DLD1 (cell line): ENCODE data around the gene PCDHGA8.
"Not testable (repeated sequence)": the region's sequence is repeated elsewhere in the genome, so short reads cannot be mapped to it uniquely, and the experiment has no call there.

Experiments
- in situ Hi-C: cut with HindIII; loops from 2 replicates; pipeline ENCODE4 v1.10.0; 2017; ENCODE audit warnings: low sequenced_read_pairs

Gene PCDHGA8

GRCh38 chr5:141399555-141400258 lies 7.3 kb downstream of the PCDHGA8 start:
- in situ Hi-C loops = no loop called here

- in situ Hi-C loops = no loop called here
These were observed 10.3 kb downstream of the PCDHGA8 start, which contains the start of gene PCDHGA9 for GRCh38 chr5:141402553-141403243. Gene PCDHGA9 (plus strand): TSS chr5:141402778. CDS start chr5:141402953, 175 bp downstream.

- in situ Hi-C loops = no loop called here
These were observed 11.0 kb downstream of the PCDHGA8 start for GRCh38 chr5:141403387-141403786.

GRCh38 chr5:141407790-141408505 lies 15.5 kb downstream of the PCDHGA8 start, which contains the start of gene PCDHGB6:
Gene PCDHGB6 (plus strand): TSS chr5:141408021. CDS start chr5:141408203, 182 bp downstream.
- in situ Hi-C loops = not testable (repeated sequence)

GRCh38 chr5:141409598-141410306 lies 17.3 kb downstream of the PCDHGA8 start:
- in situ Hi-C loops = no loop called here

- in situ Hi-C loops = no loop called here
These were observed 19.1 kb downstream of the PCDHGA8 start for GRCh38 chr5:141411575-141411974.

- in situ Hi-C loops = no loop called here
These were observed 20.6 kb downstream of the PCDHGA8 start, which contains the start of gene PCDHGA10 for GRCh38 chr5:141412854-141413539. Gene PCDHGA10 (plus strand): TSS chr5:141412987. CDS start chr5:141413176, 189 bp downstream.

- in situ Hi-C loops = no loop called here
These were observed 21.2 kb downstream of the PCDHGA8 start for GRCh38 chr5:141413540-141414069.

GRCh38 chr5:141414548-141415274 lies 22.3 kb downstream of the PCDHGA8 start:
- in situ Hi-C loops = not testable (repeated sequence)

GRCh38 chr5:141415275-141415618 lies 22.8 kb downstream of the PCDHGA8 start:
- in situ Hi-C loops = not testable (repeated sequence)

- in situ Hi-C loops = not testable (repeated sequence)
These were observed 25.2 kb downstream of the PCDHGA8 start, which contains the start of gene PCDHGB7 for GRCh38 chr5:141417494-141418172. Gene PCDHGB7 (plus strand): TSS chr5:141417677. CDS start chr5:141417860, 183 bp downstream.

GRCh38 chr5:141419074-141419880 lies 26.8 kb downstream of the PCDHGA8 start:
- in situ Hi-C loops = no loop called here

GRCh38 chr5:141420855-141421488 lies 28.5 kb downstream of the PCDHGA8 start, which contains the start of gene PCDHGA11:
Gene PCDHGA11 (plus strand): TSS chr5:141421051. CDS start chr5:141421228, 177 bp downstream.
- in situ Hi-C loops = no loop called here

- in situ Hi-C loops = no loop called here
These were observed 29.0 kb downstream of the PCDHGA8 start for GRCh38 chr5:141421489-141421855.

- in situ Hi-C loops = no loop called here
These were observed 30.4 kb downstream of the PCDHGA8 start for GRCh38 chr5:141422742-141423291.

- in situ Hi-C loops = no loop called here
These were observed 35.5 kb downstream of the PCDHGA8 start for GRCh38 chr5:141427783-141428426.
